Measurements from ENCODE around the gene SRR.
"Not testable (repeated sequence)": the region's sequence is repeated elsewhere in the genome, so short reads cannot be mapped to it uniquely, and the experiment has no call there.

Gene SRR

GRCh38 chr17:2303204-2304188, at the start of gene SRR, which contains the start of gene SMG6:
Gene SRR, plus strand, starts transcription at chr17:2303950. Its CDS starts 11,611 bp downstream, at chr17:2315561.
Gene SMG6, minus strand, starts transcription at chr17:2303785. Its CDS starts 65 bp downstream, at chr17:2303720.
- peak; percentile 92 to 94 for DNase-seq

DNA sequence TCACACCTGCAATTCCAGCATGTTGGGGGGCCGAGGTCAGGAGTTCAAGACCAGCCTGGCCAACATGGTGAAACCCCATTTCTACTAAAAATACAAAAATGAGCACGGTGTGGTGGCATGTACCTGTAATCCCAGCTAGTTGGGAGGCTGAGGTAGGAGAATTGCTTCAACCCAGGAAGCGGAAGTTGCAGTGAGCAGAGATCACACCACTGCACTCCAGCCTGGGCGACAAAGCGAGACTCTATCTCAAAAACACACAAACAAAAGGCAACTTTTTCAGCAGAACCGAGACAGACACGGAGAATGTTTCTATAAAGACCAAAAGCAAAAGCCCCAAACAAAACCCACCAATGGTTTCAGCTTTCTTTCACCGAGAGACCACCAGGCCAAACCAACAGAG, 44.9 kb upstream of the SRR start:
- not testable (repeated sequence) for DNase-seq

DNA sequence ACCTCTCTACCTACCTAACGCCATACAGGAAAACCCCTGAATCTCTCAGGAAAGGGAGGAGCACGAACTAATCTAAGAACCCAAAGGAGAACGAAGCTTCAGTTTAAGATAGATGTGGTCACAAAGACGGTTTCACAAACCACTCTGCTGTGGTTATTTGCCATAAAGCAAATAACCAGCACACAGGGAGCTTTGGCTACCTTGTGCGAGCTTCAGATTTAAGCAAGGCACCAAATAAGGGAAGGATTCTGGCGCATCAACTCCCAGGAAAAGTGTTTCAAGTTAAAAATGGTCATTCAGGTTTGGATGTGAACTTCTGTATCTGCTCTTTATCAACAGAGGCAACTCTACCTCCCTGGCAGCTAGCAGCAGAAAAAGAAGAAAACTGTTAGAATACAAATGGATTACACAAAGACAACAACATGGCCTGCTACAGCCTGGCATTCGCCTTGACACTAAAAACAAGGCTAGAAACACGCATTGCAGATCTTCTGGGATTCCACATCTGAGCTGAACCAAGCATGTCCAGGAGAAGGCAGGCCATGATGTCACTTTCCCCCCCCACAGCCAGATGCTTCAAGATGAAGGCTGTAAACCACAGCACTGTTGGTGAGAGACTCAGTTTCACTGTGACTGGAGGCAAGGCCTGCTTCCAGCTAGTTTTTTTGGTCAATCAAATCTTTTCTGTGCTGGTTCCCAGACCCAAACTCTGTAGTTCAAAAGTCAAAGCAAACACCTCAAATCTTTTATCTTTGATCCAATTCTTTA, 43.8 kb upstream of the SRR start:
- peak; percentile 48 to 53 for DNase-seq

- no peak for DNase-seq
These were observed 41.6 kb upstream of the SRR start for GRCh38 chr17:2262135-2262587.

DNA sequence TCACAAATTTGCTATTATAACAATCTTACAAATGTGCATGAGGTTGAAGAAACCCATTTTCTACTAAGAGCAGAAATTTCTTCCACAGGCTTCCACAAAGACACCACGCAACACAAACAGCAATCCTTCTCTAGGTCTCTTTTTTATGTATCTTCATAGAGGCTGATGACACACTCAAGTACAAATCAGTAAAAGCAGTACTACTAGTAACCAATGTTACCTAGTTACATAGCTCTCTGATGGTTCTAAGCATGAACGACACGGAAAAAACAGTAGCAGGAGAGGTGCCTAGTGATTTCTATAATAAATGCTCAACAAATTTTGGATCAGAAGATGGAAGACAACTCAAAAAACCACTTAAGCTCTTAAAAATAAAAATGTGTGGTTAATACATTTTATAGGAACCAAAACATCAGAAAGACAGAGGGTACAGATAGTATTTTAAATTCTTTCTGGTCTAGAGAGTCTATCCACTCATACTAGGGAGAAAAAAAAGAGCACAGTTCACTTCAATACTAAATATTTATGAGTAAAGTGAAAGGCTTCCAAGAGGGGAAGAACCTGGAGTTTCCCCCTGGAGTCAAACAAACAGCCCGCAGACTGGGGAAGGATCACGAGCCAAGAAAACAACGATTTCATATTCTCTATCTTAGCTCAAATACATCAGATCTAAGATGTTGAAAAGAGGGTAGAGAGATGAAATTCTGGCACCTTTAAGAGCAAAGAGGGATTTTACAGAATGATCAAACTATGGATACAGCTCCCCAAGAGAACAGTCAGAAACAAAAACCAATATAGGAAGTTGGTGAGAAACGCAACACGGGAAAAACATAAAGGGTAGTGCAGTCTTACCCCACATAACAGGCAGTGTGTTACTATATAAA, 40.3 kb upstream of the SRR start:
- no peak for DNase-seq

DNA sequence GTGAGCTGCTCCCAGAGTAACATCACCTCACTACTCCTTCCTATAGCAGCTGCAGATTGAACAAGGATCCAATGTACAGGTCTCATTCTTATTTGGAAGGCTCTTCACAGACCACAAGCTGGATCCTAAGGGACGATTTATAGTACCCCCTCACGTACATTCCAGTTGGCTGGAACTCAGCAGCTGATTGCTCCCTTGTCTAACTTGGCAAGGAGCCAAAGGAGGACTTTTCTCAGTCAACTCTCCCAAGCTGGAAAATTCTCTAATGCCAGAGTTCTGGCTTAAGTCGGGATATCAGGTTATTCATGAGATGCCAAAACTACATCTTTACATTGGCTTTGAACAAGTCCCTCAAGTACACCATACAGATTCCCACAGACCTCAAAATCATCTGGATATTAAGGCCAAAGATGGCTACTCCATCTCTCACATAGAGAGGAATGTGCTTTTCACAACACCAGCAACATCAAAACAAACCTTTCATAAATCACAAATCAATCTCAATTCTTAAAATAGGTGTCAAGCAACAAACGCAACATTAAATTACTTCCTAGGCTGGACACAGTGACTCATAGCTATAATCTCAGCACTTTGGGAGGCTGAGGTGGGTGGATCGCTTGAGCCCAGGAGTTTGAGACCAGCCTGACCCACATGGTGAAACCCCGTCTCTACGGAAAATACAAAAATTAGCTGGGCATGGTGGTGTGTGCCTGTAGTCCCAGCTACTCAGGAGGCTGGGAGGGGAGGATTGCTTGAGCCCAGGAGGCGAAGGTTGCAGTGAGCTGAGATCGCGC, 39.5 kb upstream of the SRR start:
- no peak for DNase-seq

GRCh38 chr17:2265166-2265565, 38.6 kb upstream of the SRR start:
- not testable (repeated sequence) for DNase-seq

DNA sequence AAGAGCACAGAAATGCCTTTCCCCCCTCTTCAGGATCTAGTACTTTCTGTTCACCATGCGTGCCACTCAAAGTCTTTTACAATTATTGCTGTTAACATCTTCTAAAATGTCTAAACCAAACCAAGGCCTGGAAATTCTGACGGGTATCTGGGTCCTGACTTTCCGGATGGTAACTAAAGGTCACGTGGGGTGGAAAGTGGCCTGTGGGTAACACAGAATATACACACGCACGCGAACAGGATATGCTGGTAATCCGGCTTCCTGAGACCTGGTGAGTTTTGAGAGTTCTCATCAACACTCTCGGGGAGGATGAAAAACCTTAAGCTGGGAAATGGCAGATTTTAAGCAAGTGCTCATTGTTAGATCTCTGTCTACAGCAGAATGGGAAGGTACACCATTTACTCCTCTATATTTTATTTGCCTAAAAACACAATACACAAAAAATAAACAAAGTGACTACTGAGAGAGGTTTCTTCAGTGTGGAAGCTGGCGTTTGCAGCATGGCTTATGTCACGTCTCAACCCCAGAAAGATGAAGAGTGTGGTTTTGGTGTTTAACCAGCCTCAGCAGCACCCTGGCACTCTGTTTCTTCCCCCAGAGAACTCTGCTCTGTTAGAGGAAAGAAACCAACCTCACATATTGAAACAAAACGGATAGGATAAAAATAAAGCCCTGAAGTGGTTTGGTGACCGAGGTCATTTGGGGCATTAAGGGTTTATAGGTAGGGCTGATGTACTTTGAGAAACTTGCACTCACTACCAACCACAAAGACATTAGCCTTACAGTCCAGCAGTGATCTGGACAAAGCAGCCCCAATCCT, 37.5 kb upstream of the SRR start:
- peak; percentile 76 to 82 for DNase-seq

- no peak for DNase-seq
These were observed 36.9 kb upstream of the SRR start for GRCh38 chr17:2266865-2267228.

- no peak for DNase-seq
These were observed 36.4 kb upstream of the SRR start for GRCh38 chr17:2267354-2267753.

- no peak for DNase-seq
These were observed 31.6 kb upstream of the SRR start for GRCh38 chr17:2271985-2272702.

DNA sequence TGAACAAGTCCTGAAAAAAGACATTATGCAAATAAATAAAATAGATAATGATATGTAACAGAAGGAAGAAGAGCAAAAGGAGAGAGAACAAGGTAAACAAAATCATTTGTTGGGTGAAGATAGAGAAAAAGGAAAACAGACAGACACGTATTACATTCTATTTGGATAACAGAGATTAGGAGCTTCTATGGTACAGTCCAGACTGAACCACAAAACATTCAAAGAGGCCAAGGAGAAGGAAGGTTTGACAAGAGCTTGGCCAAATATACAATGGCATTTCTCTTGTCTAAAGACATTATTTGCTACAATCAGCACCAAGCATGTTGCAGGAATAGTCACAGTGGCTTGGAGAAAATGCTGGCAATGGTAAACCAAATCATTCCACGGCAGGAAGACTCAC, 29.3 kb upstream of the SRR start:
- DNase-seq, result no peak

- DNase-seq, result no peak
These were observed 28.0 kb upstream of the SRR start for GRCh38 chr17:2275722-2276121.

DNA sequence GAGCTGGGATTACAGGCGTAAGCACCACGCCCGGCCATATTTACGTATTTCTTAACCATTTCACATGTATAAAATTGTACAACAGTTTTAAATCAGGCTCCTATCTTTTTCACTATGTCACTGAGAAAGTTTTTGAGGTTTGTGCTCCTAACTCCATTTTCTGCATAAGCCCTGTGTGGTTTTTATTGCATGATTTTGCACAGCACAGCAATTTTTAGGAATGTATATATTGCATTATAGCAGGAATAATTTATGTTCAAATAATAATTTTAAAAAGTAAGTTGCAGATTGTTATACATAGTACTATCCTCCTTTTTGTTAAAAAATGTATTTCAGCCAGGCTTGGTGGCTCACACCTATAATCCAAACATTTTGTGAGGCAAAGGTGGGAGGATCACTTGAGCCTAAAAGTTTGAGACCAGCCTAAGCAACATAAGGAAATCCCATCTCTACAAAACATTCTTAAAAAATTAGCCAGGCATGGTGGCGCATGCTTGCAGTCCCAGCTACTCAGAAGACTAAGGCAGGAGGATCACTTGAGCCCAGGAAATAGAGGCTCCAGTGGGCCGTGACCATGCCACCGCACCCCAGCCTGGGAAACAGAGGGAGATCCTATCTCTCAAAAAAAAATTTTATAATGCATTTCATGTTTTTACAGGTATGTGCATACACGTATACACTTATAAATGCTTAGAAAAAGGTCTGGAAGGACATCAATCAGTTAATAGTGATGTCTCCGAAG, 26.1 kb upstream of the SRR start:
- no peak for DNase-seq

DNA sequence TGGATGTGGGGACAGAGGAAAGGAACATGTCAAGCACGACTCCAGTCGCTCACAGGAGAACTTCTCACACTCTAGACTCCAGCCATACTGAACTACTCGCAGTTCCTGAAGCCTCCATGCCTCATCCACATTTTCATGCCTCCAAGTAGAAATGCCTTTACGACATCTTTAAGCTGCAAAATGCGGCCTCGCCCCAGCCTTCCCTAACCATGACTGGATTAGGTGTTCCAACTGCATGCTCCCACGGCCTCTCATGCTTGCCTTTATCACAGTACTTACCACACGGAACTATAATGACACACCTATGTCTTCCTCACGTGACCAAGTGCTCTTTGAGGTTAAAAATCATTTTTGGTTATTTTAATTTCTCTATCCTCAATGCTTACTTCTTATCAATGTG, 24.0 kb upstream of the SRR start:
- no peak for DNase-seq

GRCh38 chr17:2282297-2282873, 21.4 kb upstream of the SRR start:
- DNase-seq, result no peak

GRCh38 chr17:2283302-2283701, 20.4 kb upstream of the SRR start:
- DNase-seq, result no peak

DNA sequence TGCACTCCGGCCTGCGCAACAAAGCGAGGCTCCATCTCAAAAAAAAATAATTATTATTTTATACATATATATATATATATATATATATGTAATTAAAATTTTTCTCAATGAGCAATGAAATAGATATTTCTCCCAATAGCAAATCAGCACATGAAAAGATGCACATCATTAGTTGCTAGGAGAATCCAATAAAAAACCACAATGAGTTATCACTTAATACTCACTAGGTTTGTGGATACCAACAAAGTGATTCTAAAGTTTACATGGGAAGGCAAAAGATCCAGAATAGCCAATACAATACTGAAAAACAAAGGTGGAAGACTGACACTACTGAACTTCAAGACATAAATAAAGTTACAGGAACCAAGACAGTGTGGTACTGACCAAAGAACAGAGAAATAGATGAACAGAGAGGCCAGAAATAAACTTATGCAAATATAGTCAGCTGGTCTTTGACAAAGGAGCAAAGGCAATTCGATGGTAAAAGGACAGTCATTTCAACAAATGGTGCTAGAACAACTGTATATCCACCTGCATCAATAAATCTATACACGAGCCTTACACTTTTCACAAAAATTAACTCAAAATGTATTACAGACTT, 13.8 kb upstream of the SRR start:
- no peak for DNase-seq

- no peak for DNase-seq
These were observed 11.7 kb upstream of the SRR start for GRCh38 chr17:2292100-2292499.
